Keratinocyte (primary cell): ENCODE results near the gene ZBTB46. TPM values are rescaled to one million over a fixed set of nuclear protein-coding genes. Genes with fewer than 3 reads are reported as not detected.

Source experiments
- DNase-seq: peaks from one replicate; pipeline ENCODE4 v3.0.0-alpha.2; 2011; ENCODE audit warnings: low read depth, missing footprints, low spot score
- FAIRE-seq: peaks from 2 replicates; lab custom pipeline; 2011; peaks lifted over from hg19 to GRCh38; lab: Jason Lieb, UNC
- H2AFZ ChIP-seq: 2 replicates; pipeline ENCODE4 v1.6.0; 2012; ENCODE audit warnings: low read length, control low read depth, inconsistent platforms; ENCODE audit not compliant: control insufficient read depth
- H3K27ac ChIP-seq: 2 replicates; pipeline ENCODE4 v1.5.1; 2011; ENCODE audit warnings: low read length; ENCODE audit not compliant: control insufficient read depth, insufficient read depth
- H3K27me3 ChIP-seq: 3 replicates; pipeline ENCODE4 v1.6.0; 2011; ENCODE audit warnings: low read length; ENCODE audit not compliant: control insufficient read depth, insufficient read depth; ENCODE audit errors: extremely low read depth
- H3K36me3 ChIP-seq, 2 experiments: 2 replicates in 1 of 2; 3 replicates in 1 of 2; pipeline ENCODE4 v1.5.1; 2011; ENCODE audit warnings: low read length in 2 of 2, mild to moderate bottlenecking in 1 of 2; ENCODE audit not compliant: control insufficient read depth in 2 of 2, insufficient read depth in 2 of 2; ENCODE audit errors: extremely low read depth in 1 of 2
- H3K4me1 ChIP-seq: 3 replicates; pipeline ENCODE4 v1.5.1; 2011; ENCODE audit warnings: low read length; ENCODE audit not compliant: control insufficient read depth, insufficient read depth; ENCODE audit errors: extremely low read depth
- H3K4me2 ChIP-seq: 3 replicates; pipeline ENCODE4 v1.6.0; 2011; ENCODE audit warnings: low read depth, low read length; ENCODE audit not compliant: control insufficient read depth, insufficient read depth; ENCODE audit errors: extremely low read depth
- H3K4me3 ChIP-seq, 3 experiments: fragments of 200-600 bp in 1 of 3; sonication (generic) in 1 of 3; 2 replicates in 2 of 3; 3 replicates in 1 of 3; pipeline ENCODE4 v1.5.1; 2011 to 2016; ENCODE audit warnings: low read length in 3 of 3, mild to moderate bottlenecking in 3 of 3, control low read depth in 2 of 3, inconsistent platforms in 1 of 3, low read depth in 1 of 3, mixed read lengths in 1 of 3, mixed run types in 1 of 3, moderate library complexity in 1 of 3; ENCODE audit not compliant: control insufficient read depth in 2 of 3, insufficient read depth in 2 of 3; ENCODE audit errors: extremely low read depth in 1 of 3
- H3K79me2 ChIP-seq: 2 replicates; pipeline ENCODE4 v1.6.0; 2012; ENCODE audit warnings: low read length; ENCODE audit not compliant: control insufficient read depth, insufficient read depth
- H3K9ac ChIP-seq: 3 replicates; pipeline ENCODE4 v1.6.0; 2011; ENCODE audit warnings: low read length; ENCODE audit not compliant: control insufficient read depth, insufficient read depth; ENCODE audit errors: extremely low read depth
- H3K9me1 ChIP-seq: 3 replicates; pipeline ENCODE4 v1.6.0; 2011; ENCODE audit warnings: low read length; ENCODE audit not compliant: control insufficient read depth, insufficient read depth; ENCODE audit errors: extremely low read depth
- H3K9me3 ChIP-seq: 2 replicates; pipeline ENCODE4 v1.5.1; 2012; ENCODE audit warnings: low read depth, low read length; ENCODE audit not compliant: control insufficient read depth
- H4K20me1 ChIP-seq: 3 replicates; pipeline ENCODE4 v1.6.0; 2011; ENCODE audit warnings: low read length; ENCODE audit not compliant: control insufficient read depth, insufficient read depth; ENCODE audit errors: extremely low read depth
- CTCF ChIP-seq, 3 experiments: IDR thresholded peaks in 1 of 3; conservative IDR thresholded peaks in 1 of 3; optimal IDR thresholded peaks in 1 of 3; 2 replicates in 2 of 3; 3 replicates in 1 of 3; pipeline versions ENCODE3 to v1.5.1; 2011; ENCODE audit warnings: low read length in 3 of 3, mild to moderate bottlenecking in 3 of 3, moderate library complexity in 2 of 3, control low read depth in 1 of 3, inconsistent platforms in 1 of 3; ENCODE audit not compliant: insufficient read depth in 2 of 3; ENCODE audit errors: extremely low read depth in 1 of 3
- EZH2 ChIP-seq: IDR thresholded peaks from one replicate; pipeline ENCODE4 v1.6.1; 2012; ENCODE audit warnings: inconsistent platforms, mild to moderate bottlenecking, low read length, moderate library complexity
- dilution Hi-C: fragments of 300-500 bp; cut with MboI; formaldehyde crosslinking; loops from one replicate; pipeline ENCODE4 v1.7.0; 2020; ENCODE audit warnings: low sequenced_read_pairs; ENCODE audit not compliant: extremely low pct_ligation_motif_present
- polyA plus RNA-seq, 5 experiments: library from polyadenylated mRNA; depleted of rRNA in 3 of 5; stranded (reverse) in 3 of 5; stranded (forward) in 1 of 5; unstranded in 1 of 5; fragments of >200 nt; gene quantifications; 1 replicate in 1 of 5; 2 replicates in 3 of 5; 3 replicates in 1 of 5; pipeline versions ENCODE4 v1.2.1 to v1.2.3, GENCODE V29; 2011 to 2012; ENCODE audit warnings: missing spikeins in 2 of 5, low read depth in 1 of 5, low replicate concordance in 1 of 5

Gene ZBTB46
- polyA plus RNA-seq, 1 donor (not counting 4 experiments of a cell fraction or from before 2014, with no cell fraction given): 0.12 TPM

GRCh38 chr20:63695424-63696305 is 135.4 kb downstream of the ZBTB46 start:
- no peak for TF ChIP-seq EZH2
- TF ChIP-seq CTCF (optimal IDR thresholded peaks at IDR 0.05 in 1 of 3, IDR thresholded peaks at IDR 0.05 in 1 of 3, conservative IDR thresholded peaks at IDR 0.05 in 1 of 3; ENCODE audit: extremely low read depth in 1 of 3, insufficient read depth in 2 of 3, low read length in 3 of 3): no peak
- Histone ChIP-seq H3K79me2 (peaks cover 16% of the 10 kb centered on the region), H3K27me3 (no peaks in the 10 kb centered on the region), H3K9ac (peak overlapping the region; percentile 44), H3K9me3 (no peaks in the 10 kb centered on the region), H3K4me2 (peak overlapping the region; percentile 56), H3K4me3 (peak overlapping the region in 1 of 3 experiments; percentile 43), H2AFZ (no peak overlapping the region), H3K27ac (peak overlapping the region; percentile 56), H3K9me1 (no peaks in the 10 kb centered on the region), H3K4me1 (peaks cover 57% of the 10 kb centered on the region), H4K20me1 (no peaks in the 10 kb centered on the region), H3K36me3 (peaks cover 1 to 8% of the 10 kb centered on the region in 2 experiments)
- dilution Hi-C loops: no loop called here
- DNase-seq: no peak
- FAIRE-seq: no peak

- Histone ChIP-seq H3K79me2 (peaks cover 16% of the 10 kb centered on the region), H3K4me1 (peaks cover 55% of the 10 kb centered on the region), H3K27me3 (no peaks in the 10 kb centered on the region), H4K20me1 (no peaks in the 10 kb centered on the region), H3K36me3 (peaks cover 0 to 8% of the 10 kb centered on the region in 2 experiments), H3K4me3 (no peak overlapping the region), H3K9me1 (no peaks in the 10 kb centered on the region), H3K9ac (no peak overlapping the region), H3K4me2 (peak overlapping the region; percentile 37), H2AFZ (no peak overlapping the region), H3K9me3 (no peaks in the 10 kb centered on the region), H3K27ac (no peak overlapping the region)
- no peak for FAIRE-seq
- dilution Hi-C loops: no loop called here
- TF ChIP-seq EZH2 (no peak), CTCF (optimal IDR thresholded peaks at IDR 0.05 in 1 of 3, IDR thresholded peaks at IDR 0.05 in 1 of 3, conservative IDR thresholded peaks at IDR 0.05 in 1 of 3; ENCODE audit: extremely low read depth in 1 of 3, insufficient read depth in 2 of 3, low read length in 3 of 3) (no peak)
- no peak for DNase-seq
Observed at GRCh38 chr20:63694584-63695423, 136.3 kb downstream of the ZBTB46 start.
